GM12873 (cell line): ENCODE data around the gene WDR5.

Source experiments
- TF ChIP-seq, protein P1 (sequence below): IDR thresholded peaks from 2 replicates; pipeline ENCODE4 v1.5.1; 2012; ENCODE audit warnings: low read depth, mild to moderate bottlenecking, moderate library complexity, low read length, control low read depth; ENCODE audit not compliant: insufficient read depth; ENCODE audit errors: missing control alignments

Gene WDR5

DNA sequence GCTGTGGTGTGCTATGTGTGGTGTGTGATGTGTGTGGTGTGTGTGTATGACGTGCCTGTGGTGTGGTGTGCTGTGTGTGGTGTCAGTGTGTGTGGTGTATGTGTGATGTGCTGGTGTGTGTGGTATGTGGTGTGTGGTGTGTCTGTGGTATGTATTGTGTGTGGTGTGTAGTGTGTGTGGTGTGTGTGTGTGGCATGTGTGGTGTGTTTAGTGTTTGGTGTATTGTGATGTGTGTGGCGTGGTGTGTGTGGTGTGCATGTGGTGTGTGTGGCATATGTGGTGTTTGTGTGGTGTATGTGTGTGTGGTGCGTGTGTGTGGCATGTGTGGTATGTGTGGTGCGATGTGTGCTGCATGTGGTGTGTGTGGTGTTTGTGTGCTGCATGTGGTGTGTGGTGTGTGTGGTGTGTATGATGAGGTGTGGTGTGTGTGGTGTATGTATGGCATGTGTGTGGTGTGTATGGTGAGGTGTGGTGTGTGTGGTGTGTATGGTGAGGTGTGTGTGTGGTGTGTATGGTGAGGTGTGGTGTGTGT is 46.7 kb downstream of the WDR5 start:
- TF ChIP-seq, protein P1, sequence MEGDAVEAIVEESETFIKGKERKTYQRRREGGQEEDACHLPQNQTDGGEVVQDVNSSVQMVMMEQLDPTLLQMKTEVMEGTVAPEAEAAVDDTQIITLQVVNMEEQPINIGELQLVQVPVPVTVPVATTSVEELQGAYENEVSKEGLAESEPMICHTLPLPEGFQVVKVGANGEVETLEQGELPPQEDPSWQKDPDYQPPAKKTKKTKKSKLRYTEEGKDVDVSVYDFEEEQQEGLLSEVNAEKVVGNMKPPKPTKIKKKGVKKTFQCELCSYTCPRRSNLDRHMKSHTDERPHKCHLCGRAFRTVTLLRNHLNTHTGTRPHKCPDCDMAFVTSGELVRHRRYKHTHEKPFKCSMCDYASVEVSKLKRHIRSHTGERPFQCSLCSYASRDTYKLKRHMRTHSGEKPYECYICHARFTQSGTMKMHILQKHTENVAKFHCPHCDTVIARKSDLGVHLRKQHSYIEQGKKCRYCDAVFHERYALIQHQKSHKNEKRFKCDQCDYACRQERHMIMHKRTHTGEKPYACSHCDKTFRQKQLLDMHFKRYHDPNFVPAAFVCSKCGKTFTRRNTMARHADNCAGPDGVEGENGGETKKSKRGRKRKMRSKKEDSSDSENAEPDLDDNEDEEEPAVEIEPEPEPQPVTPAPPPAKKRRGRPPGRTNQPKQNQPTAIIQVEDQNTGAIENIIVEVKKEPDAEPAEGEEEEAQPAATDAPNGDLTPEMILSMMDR = no peak

DNA sequence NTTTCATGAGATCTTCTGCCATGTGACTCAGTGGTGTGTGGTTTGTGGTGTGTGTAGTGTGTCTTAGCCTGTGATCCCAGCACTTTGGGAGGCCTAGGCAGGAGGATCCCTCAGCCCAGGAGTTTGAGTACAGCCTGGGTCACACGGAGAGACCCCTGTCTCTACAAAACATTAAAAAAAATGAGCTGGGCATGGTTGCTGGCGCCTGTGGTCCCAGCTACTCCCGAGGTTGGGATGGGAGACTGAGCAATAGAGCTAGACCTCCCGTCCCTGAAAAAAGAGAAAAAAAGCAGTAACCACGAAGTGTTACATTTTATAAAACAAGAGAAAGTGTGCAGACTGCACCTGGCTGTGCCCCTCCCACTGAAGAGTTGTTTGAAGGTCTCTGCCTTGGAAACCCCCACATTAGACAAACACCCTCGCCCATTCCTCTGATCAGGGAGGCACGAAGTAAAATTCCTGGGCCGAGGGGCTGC is 49.7 kb downstream of the WDR5 start:
- TF ChIP-seq, protein P1 = no peak

DNA sequence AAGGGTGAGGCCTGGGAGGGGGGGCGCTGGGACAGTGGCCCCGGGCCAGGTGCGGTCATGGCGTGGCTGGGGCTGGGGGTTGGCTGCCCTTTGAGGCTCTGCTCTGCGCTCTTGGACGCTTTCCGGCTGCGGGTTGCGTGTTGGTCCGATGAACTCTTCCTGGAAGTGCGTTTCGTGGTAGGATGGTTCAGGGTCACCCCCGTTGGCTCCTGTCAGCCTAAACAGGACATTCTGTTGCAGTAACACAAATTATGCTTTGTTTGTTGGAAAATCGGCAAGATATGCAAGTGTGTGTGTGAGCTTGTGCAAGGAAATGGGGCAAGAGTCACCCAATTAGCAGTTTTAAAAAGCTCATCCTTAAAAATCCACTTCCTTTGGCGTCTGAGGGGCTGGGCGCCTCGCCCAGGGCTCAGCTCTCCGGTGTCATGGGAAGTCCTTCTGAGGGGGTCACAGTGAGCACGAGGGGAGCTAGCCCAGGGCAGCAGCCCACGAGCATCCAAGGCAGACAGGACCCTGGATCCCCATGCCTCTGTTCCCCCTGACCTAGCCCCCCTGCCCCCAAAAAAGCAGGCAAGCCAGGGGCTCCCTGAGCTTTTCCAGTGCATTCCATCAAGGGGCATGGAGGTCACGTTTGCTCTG is 50.7 kb downstream of the WDR5 start:
- TF ChIP-seq, protein P1 = no peak

DNA sequence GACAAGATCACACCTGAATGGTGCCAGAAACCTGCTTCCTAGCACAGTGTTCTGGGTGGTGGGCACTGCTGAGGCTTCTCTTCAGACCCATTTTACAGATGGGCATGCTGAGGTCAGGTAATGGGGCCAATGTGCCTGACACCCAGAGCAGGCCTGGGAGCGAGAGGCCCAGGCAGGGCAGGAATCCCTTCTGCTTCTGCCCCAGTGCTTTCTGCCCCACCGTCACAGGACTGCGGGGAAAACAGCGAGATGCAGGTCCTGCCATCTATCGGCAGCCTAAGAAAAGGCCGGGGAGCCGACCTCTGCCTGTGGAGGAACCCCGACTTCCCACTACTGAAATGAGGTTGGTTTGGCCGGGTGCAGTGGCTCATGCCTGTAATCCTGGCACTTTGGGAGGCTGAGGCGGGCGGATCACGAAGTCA is 51.2 kb downstream of the WDR5 start:
- TF ChIP-seq, protein P1 = no peak

DNA sequence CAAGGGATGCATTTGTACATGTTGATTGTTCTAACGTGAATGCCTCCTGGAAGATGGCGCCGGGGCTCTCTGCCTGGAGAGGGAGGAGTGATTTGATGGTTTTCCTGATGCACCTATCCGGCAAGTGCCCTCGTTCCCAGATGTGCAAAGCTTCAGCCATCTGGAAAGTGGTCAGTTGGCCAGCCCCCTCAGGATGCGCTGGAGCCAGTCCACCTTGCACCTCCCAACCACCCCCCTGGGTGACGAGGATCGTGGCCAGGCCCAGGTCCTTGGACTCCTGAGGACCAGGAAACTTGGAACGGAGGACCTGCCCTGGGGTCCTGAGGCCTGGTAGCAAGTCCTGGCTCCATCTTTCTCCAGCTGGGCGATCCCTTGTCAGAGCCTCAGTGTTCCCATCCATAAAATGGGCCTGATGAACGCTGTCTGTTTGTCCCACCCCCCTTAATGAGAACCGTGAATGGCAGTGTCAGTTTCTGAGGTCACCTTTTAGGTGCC is 52.1 kb downstream of the WDR5 start:
- TF ChIP-seq, protein P1 = no peak

DNA sequence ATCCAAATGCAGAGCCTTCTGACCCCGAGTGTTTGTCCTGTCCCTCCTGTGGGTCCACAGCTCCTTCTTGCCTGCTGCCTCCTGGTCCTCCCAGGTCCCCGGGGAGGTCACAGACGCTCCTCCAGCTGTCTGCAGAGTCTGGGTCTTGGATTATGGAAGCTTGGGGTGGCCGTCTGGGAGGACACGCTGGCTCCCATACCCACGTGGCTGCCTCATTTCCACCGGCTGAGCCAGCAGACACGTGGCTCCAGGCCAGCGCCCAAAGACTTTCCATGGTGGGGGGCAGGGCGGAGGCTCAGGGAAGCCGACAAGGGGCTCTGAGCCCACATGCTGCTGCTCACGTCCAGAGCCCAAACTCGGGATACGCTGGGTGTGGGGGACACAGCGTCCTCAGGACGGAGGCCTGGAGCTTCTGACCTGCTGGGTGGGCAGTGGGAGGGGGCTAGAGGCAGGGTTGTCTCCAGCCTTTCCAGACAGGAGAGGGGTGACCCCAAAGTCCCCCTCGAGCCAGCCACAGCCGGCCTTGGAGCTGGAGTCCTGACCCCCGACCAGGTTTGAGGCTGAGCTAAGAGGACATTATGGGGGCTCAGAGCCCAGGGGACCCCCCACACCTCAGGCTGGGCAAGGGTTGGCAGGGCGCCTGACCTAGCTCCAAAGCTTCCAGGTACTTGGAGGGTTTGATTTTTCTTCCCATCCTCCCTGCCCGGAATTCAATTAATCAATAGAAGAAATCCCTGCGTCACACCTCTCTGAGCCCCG is 52.7 kb downstream of the WDR5 start:
- TF ChIP-seq, protein P1 = no peak

DNA sequence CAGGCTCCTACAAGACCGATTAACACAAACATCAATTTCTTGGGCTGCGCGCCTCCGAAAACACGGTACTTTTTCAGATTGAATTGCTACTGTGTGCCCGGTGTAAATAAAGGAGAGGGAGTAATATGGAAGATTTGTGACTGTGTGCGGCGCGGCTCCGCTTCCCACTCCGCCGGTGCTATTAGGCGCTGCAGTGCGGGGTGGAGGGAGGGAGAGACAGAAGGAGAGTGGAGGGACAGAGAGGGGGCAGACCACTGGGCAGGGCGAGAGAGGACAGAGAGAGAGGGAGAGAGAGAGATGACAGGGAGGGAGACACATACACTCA is 53.2 kb downstream of the WDR5 start:
- TF ChIP-seq, protein P1 = no peak
